Measurements from ENCODE around the gene GPR160.

GPR160 gene

DNA sequence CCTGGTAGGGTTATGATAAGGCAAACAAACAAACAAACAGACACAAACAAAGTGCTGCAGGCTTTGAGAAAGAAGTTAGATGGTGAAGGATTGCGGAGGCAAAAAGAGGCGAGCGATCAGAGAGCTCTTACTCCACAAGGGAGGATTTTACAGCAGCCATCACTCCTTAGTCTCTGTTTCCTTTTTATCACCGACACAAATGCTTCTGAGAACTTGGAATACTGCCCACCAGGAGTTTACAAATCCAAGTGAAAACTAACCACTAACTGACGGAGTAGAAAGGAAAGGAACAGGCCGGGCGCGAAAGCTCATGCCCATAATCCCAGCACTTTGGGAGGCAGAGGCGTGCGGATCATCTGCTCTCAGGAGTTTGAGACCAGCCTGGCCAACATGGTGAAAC lies 35.6 kb upstream of the GPR160 start:
- Histone ChIP-seq H2AFZ (ENCODE audit: low read length) (no peak overlapping the region), H3K9ac (ENCODE audit: low read depth, low read length, poor library complexity, severe bottlenecking) (no peak overlapping the region), H3K4me3 (ENCODE audit: low read length, poor library complexity, severe bottlenecking) (no peak overlapping the region), H3K4me1 (ENCODE audit: insufficient read depth, low read length, poor library complexity, severe bottlenecking) (peaks cover 15% of the 10 kb centered on the region), H3K36me3 (ENCODE audit: insufficient read depth, low read length) (no peaks in the 10 kb centered on the region), H3F3A (ENCODE audit: low read depth) (no peaks in the 10 kb centered on the region), H3K27me3 (ENCODE audit: insufficient read depth, low read length, poor library complexity, severe bottlenecking) (no peaks in the 10 kb centered on the region), H4K20me1 (ENCODE audit: insufficient read depth, low read length, poor library complexity, severe bottlenecking) (no peaks in the 10 kb centered on the region), H3K79me2 (ENCODE audit: insufficient read depth, low read length) (no peaks in the 10 kb centered on the region), H3K9me3 (ENCODE audit: insufficient read depth, low read depth, low read length) (no peaks in the 10 kb centered on the region), H3K4me2 (ENCODE audit: low read depth, low read length, poor library complexity, severe bottlenecking) (no peak overlapping the region), H3K9me2 (replicated peaks; ENCODE audit: low read depth, low read length) (no peaks in the 10 kb centered on the region)
- no peak for TF ChIP-seq EZH2phosphoT487 (IDR thresholded peaks at IDR 0.05; ENCODE audit: borderline replicate concordance)
- no peak for TF ChIP-seq CTCF (conservative IDR thresholded peaks at IDR 0.05; ENCODE audit: low read length)

- H2AFZ ChIP-seq (ENCODE audit: low read length) = peak overlapping the region; percentile 61
- H3K27me3 ChIP-seq (ENCODE audit: insufficient read depth, low read length, poor library complexity, severe bottlenecking) = no peaks in the 10 kb centered on the region
- H3K4me2 ChIP-seq (ENCODE audit: low read depth, low read length, poor library complexity, severe bottlenecking) = peak overlapping the region; percentile 41
- no peaks in the 10 kb centered on the region for H3K9me3 ChIP-seq (ENCODE audit: insufficient read depth, low read depth, low read length)
- H3K4me1 ChIP-seq (ENCODE audit: insufficient read depth, low read length, poor library complexity, severe bottlenecking) = peaks cover 16% of the 10 kb centered on the region
- H3F3A ChIP-seq (ENCODE audit: low read depth) = no peaks in the 10 kb centered on the region
- peak overlapping the region; percentile 5 for H3K4me3 ChIP-seq (ENCODE audit: low read length, poor library complexity, severe bottlenecking)
- no peaks in the 10 kb centered on the region for H3K36me3 ChIP-seq (ENCODE audit: insufficient read depth, low read length)
- H4K20me1 ChIP-seq (ENCODE audit: insufficient read depth, low read length, poor library complexity, severe bottlenecking) = no peaks in the 10 kb centered on the region
- no peaks in the 10 kb centered on the region for H3K79me2 ChIP-seq (ENCODE audit: insufficient read depth, low read length)
- H3K9me2 ChIP-seq (replicated peaks; ENCODE audit: low read depth, low read length) = no peaks in the 10 kb centered on the region
- TF ChIP-seq CTCF (conservative IDR thresholded peaks at IDR 0.05; ENCODE audit: low read length) = no peak
- no peak for TF ChIP-seq EZH2phosphoT487 (IDR thresholded peaks at IDR 0.05; ENCODE audit: borderline replicate concordance)
- no peak overlapping the region for H3K9ac ChIP-seq (ENCODE audit: low read depth, low read length, poor library complexity, severe bottlenecking)
Measured at GRCh38 chr3:170002879-170003278, 34.9 kb upstream of the GPR160 start.

DNA sequence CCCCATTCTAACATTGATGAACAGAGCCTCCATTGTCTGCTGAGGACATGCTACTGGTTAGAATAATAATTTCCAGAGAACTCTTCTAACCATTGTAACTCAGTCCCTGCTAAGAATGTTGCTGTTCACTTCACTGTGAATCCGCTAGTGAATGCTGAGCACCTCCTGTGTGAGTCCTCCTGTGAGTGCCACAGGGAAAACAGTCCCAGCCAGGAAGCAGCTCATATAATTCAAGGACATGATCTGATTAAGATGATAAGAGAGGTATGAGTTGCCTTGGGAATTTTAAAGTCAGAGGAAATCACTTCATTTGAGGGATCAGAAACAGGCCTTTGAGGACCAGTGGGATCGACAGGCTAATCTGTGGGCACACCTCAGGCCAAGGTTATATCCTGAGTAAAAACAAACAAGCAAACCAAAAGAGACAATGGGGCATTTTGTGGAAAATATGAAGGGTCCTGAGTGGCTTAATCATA lies 33.9 kb upstream of the GPR160 start:
- no peaks in the 10 kb centered on the region for H3K79me2 ChIP-seq (ENCODE audit: insufficient read depth, low read length)
- H3K36me3 ChIP-seq (ENCODE audit: insufficient read depth, low read length) = no peaks in the 10 kb centered on the region
- H3K27me3 ChIP-seq (ENCODE audit: insufficient read depth, low read length, poor library complexity, severe bottlenecking) = no peaks in the 10 kb centered on the region
- H3K4me2 ChIP-seq (ENCODE audit: low read depth, low read length, poor library complexity, severe bottlenecking) = no peak overlapping the region
- H3K9me2 ChIP-seq (replicated peaks; ENCODE audit: low read depth, low read length) = no peaks in the 10 kb centered on the region
- H3K4me3 ChIP-seq (ENCODE audit: low read length, poor library complexity, severe bottlenecking) = no peak overlapping the region
- peaks cover 16% of the 10 kb centered on the region for H3K4me1 ChIP-seq (ENCODE audit: insufficient read depth, low read length, poor library complexity, severe bottlenecking)
- H3F3A ChIP-seq (ENCODE audit: low read depth) = no peaks in the 10 kb centered on the region
- H3K9ac ChIP-seq (ENCODE audit: low read depth, low read length, poor library complexity, severe bottlenecking) = no peak overlapping the region
- H4K20me1 ChIP-seq (ENCODE audit: insufficient read depth, low read length, poor library complexity, severe bottlenecking) = no peaks in the 10 kb centered on the region
- H3K9me3 ChIP-seq (ENCODE audit: insufficient read depth, low read depth, low read length) = no peaks in the 10 kb centered on the region
- 0 out of 2 replicates have a peak overlapping the region, but pooled peaks have one; percentile 61 for H2AFZ ChIP-seq (ENCODE audit: low read length)
- TF ChIP-seq EZH2phosphoT487 (IDR thresholded peaks at IDR 0.05; ENCODE audit: borderline replicate concordance) = no peak

DNA sequence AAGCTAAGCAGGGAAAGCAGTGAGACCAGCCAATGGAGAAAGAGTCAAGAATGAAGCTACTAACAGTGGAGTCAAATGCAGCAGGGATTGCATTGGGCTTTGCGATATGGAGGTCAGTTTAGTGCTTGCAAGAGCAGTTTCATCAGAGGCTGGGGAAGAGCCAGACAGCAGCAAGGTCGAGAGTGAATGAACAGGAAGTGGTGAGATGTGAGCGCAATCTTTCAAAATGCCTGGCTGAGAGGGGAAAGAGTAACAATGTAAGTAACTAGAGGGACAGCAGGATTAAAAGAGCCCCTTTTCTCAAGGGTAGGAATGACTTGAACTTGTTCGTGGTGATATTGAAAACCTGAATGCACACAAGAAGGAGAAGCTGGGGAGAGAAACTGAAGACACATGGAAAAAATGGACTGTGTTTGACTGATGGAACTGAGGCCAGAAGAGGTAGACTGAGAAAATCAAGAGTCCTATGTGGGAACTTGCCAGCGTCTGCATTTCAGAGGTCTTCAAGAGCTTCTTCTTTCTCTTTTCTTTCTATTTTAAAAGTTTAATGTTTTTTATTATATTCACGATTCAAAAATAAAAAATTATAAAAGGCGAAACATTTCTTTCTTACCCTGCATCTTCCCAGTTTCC lies 30.6 kb upstream of the GPR160 start:
- no peaks in the 10 kb centered on the region for H3K79me2 ChIP-seq (ENCODE audit: insufficient read depth, low read length)
- H3K4me3 ChIP-seq (ENCODE audit: low read length, poor library complexity, severe bottlenecking) = no peak overlapping the region
- H3K9ac ChIP-seq (ENCODE audit: low read depth, low read length, poor library complexity, severe bottlenecking) = no peak overlapping the region
- peak overlapping the region; percentile 71 for H2AFZ ChIP-seq (ENCODE audit: low read length)
- H3K4me2 ChIP-seq (ENCODE audit: low read depth, low read length, poor library complexity, severe bottlenecking) = peak overlapping the region; percentile 6
- no peaks in the 10 kb centered on the region for H3K27me3 ChIP-seq (ENCODE audit: insufficient read depth, low read length, poor library complexity, severe bottlenecking)
- H3K9me3 ChIP-seq (ENCODE audit: insufficient read depth, low read depth, low read length) = no peaks in the 10 kb centered on the region
- H3K36me3 ChIP-seq (ENCODE audit: insufficient read depth, low read length) = no peaks in the 10 kb centered on the region
- peaks cover 16% of the 10 kb centered on the region for H3K4me1 ChIP-seq (ENCODE audit: insufficient read depth, low read length, poor library complexity, severe bottlenecking)
- H3K9me2 ChIP-seq (replicated peaks; ENCODE audit: low read depth, low read length) = no peaks in the 10 kb centered on the region
- H4K20me1 ChIP-seq (ENCODE audit: insufficient read depth, low read length, poor library complexity, severe bottlenecking) = no peaks in the 10 kb centered on the region
- H3F3A ChIP-seq (ENCODE audit: low read depth) = no peaks in the 10 kb centered on the region
- no peak for TF ChIP-seq CTCF (conservative IDR thresholded peaks at IDR 0.05; ENCODE audit: low read length)
- no peak for TF ChIP-seq EZH2phosphoT487 (IDR thresholded peaks at IDR 0.05; ENCODE audit: borderline replicate concordance)

Data from Loucy (cell line).